Heart right ventricle (tissue), 16 donors: ENCODE measurements around the gene ARFGAP1. TPM values are rescaled to one million over a fixed set of nuclear protein-coding genes. Genes with fewer than 3 reads are reported as not detected.

Experiments
- ATAC-seq, 8 donors: fragments of 200-7000 bp; cut with Tn5 transposase; one replicate each; pipeline ENCODE4 v1.9.1; 2020; ENCODE audit warnings: mild to moderate bottlenecking in 8 of 8, moderate library complexity in 8 of 8, moderate number of reproducible peaks in 1 of 8
- DNase-seq, 2 donors: peaks; one replicate each; pipeline ENCODE4 v3.0.0-alpha.2; 2020
- H3K27ac ChIP-seq, 10 donors: fragments of 200-600 bp; sonication (generic) in 2 of 10; one replicate each; pipeline versions ENCODE4 v1.5.0 to v1.8.0; 2020 to 2022; ENCODE audit warnings: mild to moderate bottlenecking in 3 of 10
- H3K27me3 ChIP-seq, 7 donors: fragments of 200-600 bp; one replicate each; pipeline ENCODE4 v1.8.0; 2021 to 2022; ENCODE audit warnings: mild to moderate bottlenecking in 2 of 7
- H3K36me3 ChIP-seq, 9 donors: fragments of 200-600 bp; sonication (generic) in 1 of 9; one replicate each; pipeline versions ENCODE4 v1.5.0 to v1.8.0; 2020 to 2022; ENCODE audit warnings: mild to moderate bottlenecking in 2 of 9
- H3K4me1 ChIP-seq, 9 donors: fragments of 200-600 bp; sonication (generic) in 1 of 9; one replicate each; pipeline versions ENCODE4 v1.5.0 to v1.8.0; 2020 to 2022; ENCODE audit warnings: mild to moderate bottlenecking in 4 of 9
- H3K4me3 ChIP-seq, 10 donors: fragments of 200-600 bp; sonication (generic) in 2 of 10; one replicate each; pipeline versions ENCODE4 v1.5.0 to v1.8.0; 2020 to 2022; ENCODE audit warnings: mild to moderate bottlenecking in 7 of 10, moderate library complexity in 2 of 10
- H3K9me3 ChIP-seq, 11 donors: fragments of 200-600 bp in 10 of 11; sonication (generic) in 2 of 11; one replicate each; pipeline versions ENCODE4 v1.5.0 to v1.8.0; 2013 to 2022; ENCODE audit warnings: mild to moderate bottlenecking in 2 of 11, control low read depth in 1 of 11, moderate library complexity in 1 of 11
- WGBS, 2 donors: extraction: QIAGEN DNeasy Blood & Tissue Kit; methylation state at CpG; one replicate each; pipeline ENCODE4 v1.1.7; 2013; ENCODE audit warnings: inconsistent platforms in 1 of 2; 5-methylcytosine and 5-hydroxymethylcytosine counted together
- intact Hi-C, 10 donors: fragments of 100-400 bp; cut with DNase I; formaldehyde crosslinking; loops; one replicate each; pipeline versions ENCODE4 v1.11.1 to v1.14.2; 2022
- polyA plus RNA-seq, 2 donors: library from polyadenylated mRNA; stranded (reverse); fragments of 200-250 nt; gene quantifications; one replicate each; pipeline ENCODE4 v1.2.3, GENCODE V29; 2013
- total RNA-seq, 10 donors: library from RNA; stranded (reverse); fragmentation: NEBNext Ultra II Directional in 3 of 10; extraction: Animal tissue kit (Norgen Biotek cat#: 25700) in 3 of 10; gene quantifications; one replicate each; pipeline versions ENCODE4 v1.2.1 to v1.2.4, GENCODE V29; 2021 to 2023
- TF ChIP-seq, protein P1 (sequence below), 9 donors: fragments of 200-600 bp; sonication (generic) in 2 of 9; IDR thresholded peaks; one replicate each; pipeline versions ENCODE4 v1.5.0 to v1.8.0; 2021 to 2022; ENCODE audit warnings: antibody characterized with exemption in 9 of 9, mild to moderate bottlenecking in 5 of 9, moderate library complexity in 1 of 9
- donor health status: Arrhythmogenic right ventricular cardiomyopathy.
- donor health status: ischemic (EF 13 %, LVEDD 7.1; RV severe dilation, severe dysfunction).
- donor health status: healthy with polysubstance abuse.
- donor health status: DM: no; HTN: yes; CAD: no.
- donor health status: DM: no; HTN: no; CAD: no.
- donor health status: ischemic (EF 25% LVEDD 6.9; RV normal size, moderate dysfunction).
- donor health status: ischemic (EF 25% LVEDD 5.7; RV mildly dilated, moderate dysfunction).
- donor health status: healthy.
- donor health status: DM: yes; HTN: yes; CAD: no.
- donor health status: Ischemic cardiomyopathy.
- donor health status: ischemic (EF 35%, LVEDD 5.7; RV mildly dilated, moderate dysfunction).
- donor health status: nonischemic (EF 11% LVEDD 7.7; RV severe dilation, severe dysfunction).
- donor health status: DM: yes; HTN: yes; CAD: no.
- donor health status: PGD.
- donor health status: ischemic (EF 29% LVEDD 5.4; RV normal size, mild dysfunction).
- donor health status: nonischemic (EF 23%, LVEDD 6.1; RV moderate dilation, normal function).

The ARFGAP1 gene
- total and polyA plus RNA-seq, 12 donors: 20.4 to 72.6 (median 32.3) TPM

DNA sequence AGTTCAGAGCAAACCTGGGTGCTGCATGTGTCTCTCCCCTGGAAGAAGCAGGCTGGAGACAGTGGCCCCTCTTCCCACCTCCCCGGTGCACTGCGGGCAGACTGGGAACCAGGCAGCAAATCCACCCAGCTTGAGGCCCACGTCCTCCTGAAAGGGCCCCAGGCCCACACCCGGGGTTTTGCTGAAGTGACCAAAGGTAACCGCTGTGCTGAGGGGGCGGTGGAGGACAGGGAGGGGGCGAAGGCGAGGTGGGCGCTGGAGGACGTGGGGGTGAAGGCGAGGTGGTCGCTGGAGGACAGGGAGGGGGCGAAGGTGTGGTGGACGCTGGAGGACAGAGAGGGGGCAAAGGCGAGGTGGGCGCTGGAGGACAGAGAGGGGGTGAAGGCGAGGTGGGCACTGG is 38.7 kb upstream of the ARFGAP1 start:
- Histone ChIP-seq H3K9me3 (no peaks in the 10 kb centered on the region), H3K4me3 (no peak overlapping the region), H3K27me3 (peaks cover 0 to 62% (median 51%) of the 10 kb centered on the region in 7 donors), H3K4me1 (peaks cover 0 to 10% (median 4%) of the 10 kb centered on the region in 9 donors), H3K36me3 (no peaks in the 10 kb centered on the region), H3K27ac (no peak overlapping the region)
- TF ChIP-seq, protein P1, sequence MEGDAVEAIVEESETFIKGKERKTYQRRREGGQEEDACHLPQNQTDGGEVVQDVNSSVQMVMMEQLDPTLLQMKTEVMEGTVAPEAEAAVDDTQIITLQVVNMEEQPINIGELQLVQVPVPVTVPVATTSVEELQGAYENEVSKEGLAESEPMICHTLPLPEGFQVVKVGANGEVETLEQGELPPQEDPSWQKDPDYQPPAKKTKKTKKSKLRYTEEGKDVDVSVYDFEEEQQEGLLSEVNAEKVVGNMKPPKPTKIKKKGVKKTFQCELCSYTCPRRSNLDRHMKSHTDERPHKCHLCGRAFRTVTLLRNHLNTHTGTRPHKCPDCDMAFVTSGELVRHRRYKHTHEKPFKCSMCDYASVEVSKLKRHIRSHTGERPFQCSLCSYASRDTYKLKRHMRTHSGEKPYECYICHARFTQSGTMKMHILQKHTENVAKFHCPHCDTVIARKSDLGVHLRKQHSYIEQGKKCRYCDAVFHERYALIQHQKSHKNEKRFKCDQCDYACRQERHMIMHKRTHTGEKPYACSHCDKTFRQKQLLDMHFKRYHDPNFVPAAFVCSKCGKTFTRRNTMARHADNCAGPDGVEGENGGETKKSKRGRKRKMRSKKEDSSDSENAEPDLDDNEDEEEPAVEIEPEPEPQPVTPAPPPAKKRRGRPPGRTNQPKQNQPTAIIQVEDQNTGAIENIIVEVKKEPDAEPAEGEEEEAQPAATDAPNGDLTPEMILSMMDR (IDR thresholded peaks at IDR 0.05): no peak
- intact Hi-C loops: loop anchor here in 2 of 10 donors (5.0 kb wide), 1 partner anchor 177 kb away; no protein-coding TSS in a partner anchor
- 85% methylated on average over 17 of the region's 17 CpGs for WGBS, 2 donors
- ATAC-seq: no peak
- DNase-seq: no peak

DNA sequence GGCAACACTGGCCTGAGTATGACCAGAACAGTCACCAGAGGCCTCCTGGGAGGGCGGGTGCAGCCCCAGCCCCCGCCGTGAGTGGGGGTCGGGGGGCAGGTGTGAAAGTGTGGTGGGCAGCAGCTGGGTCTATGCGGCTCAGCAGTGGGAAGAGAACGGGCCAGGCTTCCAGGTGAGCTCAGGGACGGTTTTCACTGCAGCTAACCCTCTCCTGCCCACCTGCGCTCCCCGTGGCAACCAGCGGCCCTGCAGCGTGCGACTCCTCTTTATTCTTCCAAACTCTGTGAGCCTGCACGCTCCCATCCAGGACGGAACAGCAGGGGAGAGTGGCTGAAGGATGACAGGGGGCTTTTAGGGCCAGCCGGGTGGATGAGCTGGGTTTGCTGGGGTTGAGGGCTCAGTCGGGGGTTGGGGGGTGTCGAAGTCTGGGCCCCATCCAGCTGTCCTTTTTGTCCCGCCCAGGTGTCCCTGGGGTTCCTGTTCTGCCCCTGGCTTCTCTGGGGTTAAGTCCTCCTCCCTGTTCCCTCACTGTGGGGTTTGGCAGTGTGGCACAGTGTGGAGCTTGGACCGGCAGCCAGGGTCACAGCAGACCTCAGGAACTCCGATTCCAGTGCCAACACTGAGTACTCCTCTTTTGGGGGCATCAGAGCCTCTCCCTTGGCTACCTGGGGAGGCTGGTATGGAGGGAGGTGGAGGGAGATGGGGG is 37.8 kb upstream of the ARFGAP1 start:
- 10 to 16% methylated on average over 20 of the region's 20 CpGs for WGBS, 2 donors
- no peaks in the 10 kb centered on the region for H3K36me3 ChIP-seq
- H3K27ac ChIP-seq: no peak overlapping the region
- DNase-seq (no peak), ATAC-seq (no peak)
- TF ChIP-seq, protein P1 (IDR thresholded peaks at IDR 0.05): peak in 6 of 9 donors; percentile 13 to 46 (median 24)
- H3K9me3 ChIP-seq: no peaks in the 10 kb centered on the region
- H3K4me1 ChIP-seq: peaks cover 0 to 10% (median 4%) of the 10 kb centered on the region in 9 donors
- no peak overlapping the region for H3K4me3 ChIP-seq
- peaks cover 0 to 57% (median 45%) of the 10 kb centered on the region in 7 donors for H3K27me3 ChIP-seq
- intact Hi-C loops: loop anchor here in 2 of 10 donors (5.0 kb wide), 1 partner anchor 178 kb away; no protein-coding TSS in a partner anchor

DNA sequence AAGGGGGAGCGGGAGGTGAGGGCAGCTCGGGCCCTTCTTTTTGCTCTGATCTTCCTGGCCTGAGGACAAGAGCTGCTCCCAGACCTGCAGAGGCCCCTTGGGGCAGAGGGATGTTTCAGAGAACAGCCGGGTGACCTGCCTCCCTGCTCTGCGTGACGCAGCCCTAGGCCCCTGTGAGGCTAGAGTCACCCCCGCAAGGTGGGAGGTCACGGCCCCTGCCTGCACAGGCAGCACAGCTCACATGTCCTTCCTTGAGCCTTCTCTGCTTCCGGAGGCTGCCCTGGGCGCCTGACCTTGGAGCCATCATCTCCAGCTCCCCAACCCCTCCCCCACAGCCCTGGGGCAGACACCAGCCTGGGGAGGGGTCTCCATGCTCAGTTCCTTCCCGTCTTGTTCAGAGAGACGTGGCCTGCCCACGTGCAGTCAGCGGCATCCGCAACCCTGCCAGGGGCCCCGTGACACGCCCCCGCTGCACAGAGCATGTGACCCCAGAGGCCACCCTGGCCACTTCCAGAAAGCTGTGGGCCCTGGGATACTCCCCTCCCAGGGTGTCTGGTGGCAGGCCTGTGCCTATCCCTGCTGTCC is 37.1 kb upstream of the ARFGAP1 start, which contains the start of gene BIRC7:
TSS of gene BIRC7 (plus strand) at position 507 of the 585 bp plus-strand sequence. CDS start 192 bp downstream, outside the sequence.
- Histone ChIP-seq H3K36me3 (no peaks in the 10 kb centered on the region), H3K27me3 (peaks cover 0 to 60% (median 41%) of the 10 kb centered on the region in 7 donors), H3K27ac (no peak within 1 kb of the TSS), H3K4me3 (no peak within 1 kb of the TSS), H3K4me1 (peaks cover 0 to 9% (median 4%) of the 10 kb centered on the region in 9 donors), H3K9me3 (no peaks in the 10 kb centered on the region)
- TF ChIP-seq, protein P1 (IDR thresholded peaks at IDR 0.05): no peak
- WGBS, 2 donors: 42 to 54% methylated on average over 17 of the region's 17 CpGs
- ATAC-seq: peak in 1 of 8 donors; percentile 17
- intact Hi-C loops: no loop called here
- no peak for DNase-seq

DNA sequence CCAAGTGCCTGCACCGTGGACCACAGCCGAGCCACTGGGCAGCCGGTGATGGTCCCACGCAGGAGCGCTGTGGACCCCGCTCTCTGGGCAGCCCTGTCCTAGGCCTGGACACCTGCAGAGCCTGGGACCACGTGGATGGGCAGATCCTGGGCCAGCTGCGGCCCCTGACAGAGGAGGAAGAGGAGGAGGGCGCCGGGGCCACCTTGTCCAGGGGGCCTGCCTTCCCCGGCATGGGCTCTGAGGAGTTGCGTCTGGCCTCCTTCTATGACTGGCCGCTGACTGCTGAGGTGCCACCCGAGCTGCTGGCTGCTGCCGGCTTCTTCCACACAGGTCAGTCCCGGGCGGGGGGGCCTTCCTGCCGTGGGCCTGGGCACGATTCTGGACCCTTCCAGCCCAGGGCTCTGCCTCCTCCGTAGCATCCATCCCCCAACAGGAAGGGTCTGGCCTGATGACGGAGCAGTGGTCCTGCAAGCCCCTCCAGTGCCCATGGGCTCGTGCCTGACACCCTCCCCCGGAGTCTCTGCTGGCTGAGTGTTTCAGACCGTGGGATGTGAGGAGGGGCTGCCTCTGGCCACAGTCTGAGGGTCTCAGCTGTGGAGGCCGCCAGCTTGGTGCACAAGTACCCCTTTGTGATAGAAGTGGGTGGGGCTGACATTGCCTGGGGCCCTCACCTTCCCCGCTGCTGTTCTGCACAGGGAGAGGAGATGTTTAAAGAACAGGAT is 36.3 kb upstream of the ARFGAP1 start:
- intact Hi-C loops: no loop called here
- ATAC-seq: peak in 1 of 8 donors; percentile 13
- TF ChIP-seq, protein P1 (IDR thresholded peaks at IDR 0.05): no peak
- Histone ChIP-seq H3K27me3 (peaks cover 0 to 52% (median 35%) of the 10 kb centered on the region in 7 donors), H3K27ac (no peak overlapping the region), H3K4me1 (peaks cover 0 to 4% (median 0%) of the 10 kb centered on the region in 9 donors), H3K4me3 (no peak overlapping the region), H3K36me3 (no peaks in the 10 kb centered on the region), H3K9me3 (no peaks in the 10 kb centered on the region)
- WGBS, 2 donors: 82 to 84% methylated on average over 26 of the region's 26 CpGs
- no peak for DNase-seq
